ENCODE measurements around the gene DHRS1. TPM values are rescaled to one million over a fixed set of nuclear protein-coding genes. Genes with fewer than 3 reads are reported as not detected.

The DHRS1 gene
- total and polyA plus RNA-seq, 2 experiments from 2014 or later, result 15.0 to 15.4 TPM

DNA sequence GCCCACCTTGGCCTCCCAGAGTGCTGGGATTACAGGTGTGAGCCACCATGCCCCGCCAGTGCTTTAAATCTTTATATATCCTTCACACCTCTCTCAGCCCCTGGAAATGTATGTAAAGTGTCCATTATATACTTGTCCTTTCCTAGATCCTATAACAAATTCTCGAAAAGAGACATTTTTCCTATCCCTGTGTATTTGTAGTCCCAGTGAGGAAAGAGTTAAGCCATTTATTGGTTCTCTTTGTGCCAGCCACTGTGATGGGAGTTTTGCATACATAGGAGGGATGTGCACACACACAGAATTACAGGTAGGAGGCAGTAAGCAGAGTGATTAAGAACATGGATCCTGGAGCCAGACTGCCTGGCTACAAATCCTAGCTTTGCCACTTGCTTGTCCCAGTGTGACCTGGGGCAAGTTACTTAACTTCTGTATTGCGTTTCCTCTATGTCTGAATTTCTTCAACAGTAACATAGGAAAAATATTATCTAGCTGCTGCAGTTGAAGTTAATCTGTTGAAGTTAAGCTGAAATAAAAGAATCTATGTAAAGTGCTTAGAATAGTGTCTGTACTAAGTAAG, 26.1 kb downstream of the DHRS1 start:
- H3K27me3 Mint-ChIP-seq (ENCODE audit: insufficient read depth, low read depth, poor library complexity), result peaks cover 8% of the 10 kb centered on the region
- H3K9me3 Mint-ChIP-seq, result no peaks in the 10 kb centered on the region; the same call in 2 of the 3 replicates
- peaks cover 22% of the 10 kb centered on the region for H3K4me1 Mint-ChIP-seq
- Histone ChIP-seq H3K79me2 (replicated peaks; ENCODE audit: insufficient read depth) (no peaks in the 10 kb centered on the region; the same call in 1 of the 2 replicates), H3K9me2 (ENCODE audit: insufficient read depth) (no peaks in the 10 kb centered on the region), H3K27ac (ENCODE audit: low read depth) (no peak overlapping the region; the same call in 1 of the 2 replicates), H3K4me2 (no peak overlapping the region), H4K20me1 (replicated peaks; ENCODE audit: insufficient read depth) (no peaks in the 10 kb centered on the region; the same call in 1 of the 2 replicates), H3K27me3 (ENCODE audit: insufficient read depth) (no peaks in the 10 kb centered on the region), H3K36me3 (ENCODE audit: insufficient read depth) (no peaks in the 10 kb centered on the region), H3K4me1 (ENCODE audit: insufficient read depth) (peaks cover 16% of the 10 kb centered on the region), H3K4me3 (no peak overlapping the region), H2AFZ (no peak overlapping the region), H3F3A (replicated peaks; ENCODE audit: low read depth) (peaks cover 11% of the 10 kb centered on the region; the same call in 1 of the 2 replicates)
- H3K4me3 Mint-ChIP-seq, result no peak overlapping the region
- H3K36me3 Mint-ChIP-seq (ENCODE audit: low read depth), result no peaks in the 10 kb centered on the region; the same call in 2 of the 3 replicates
- no peak overlapping the region for H3K27ac Mint-ChIP-seq
- ATAC-seq, result no peak
- TF ChIP-seq EZH2phosphoT487 (IDR thresholded peaks at IDR 0.05; ENCODE audit: unreplicated experiment) (no peak), CREB1 (CRISPR knock-in tag; IDR thresholded peaks at IDR 0.05; ENCODE audit: low read depth) (no peak), ZNF331 (CRISPR knock-in tag; IDR thresholded peaks at IDR 0.05; ENCODE audit: low read depth) (no peak), EZH2 (IDR thresholded peaks at IDR 0.05; ENCODE audit: low read depth, unreplicated experiment) (no peak), JUNB (IDR thresholded peaks at IDR 0.05; ENCODE audit: unreplicated experiment) (no peak)
- TF ChIP-seq, protein P1, sequence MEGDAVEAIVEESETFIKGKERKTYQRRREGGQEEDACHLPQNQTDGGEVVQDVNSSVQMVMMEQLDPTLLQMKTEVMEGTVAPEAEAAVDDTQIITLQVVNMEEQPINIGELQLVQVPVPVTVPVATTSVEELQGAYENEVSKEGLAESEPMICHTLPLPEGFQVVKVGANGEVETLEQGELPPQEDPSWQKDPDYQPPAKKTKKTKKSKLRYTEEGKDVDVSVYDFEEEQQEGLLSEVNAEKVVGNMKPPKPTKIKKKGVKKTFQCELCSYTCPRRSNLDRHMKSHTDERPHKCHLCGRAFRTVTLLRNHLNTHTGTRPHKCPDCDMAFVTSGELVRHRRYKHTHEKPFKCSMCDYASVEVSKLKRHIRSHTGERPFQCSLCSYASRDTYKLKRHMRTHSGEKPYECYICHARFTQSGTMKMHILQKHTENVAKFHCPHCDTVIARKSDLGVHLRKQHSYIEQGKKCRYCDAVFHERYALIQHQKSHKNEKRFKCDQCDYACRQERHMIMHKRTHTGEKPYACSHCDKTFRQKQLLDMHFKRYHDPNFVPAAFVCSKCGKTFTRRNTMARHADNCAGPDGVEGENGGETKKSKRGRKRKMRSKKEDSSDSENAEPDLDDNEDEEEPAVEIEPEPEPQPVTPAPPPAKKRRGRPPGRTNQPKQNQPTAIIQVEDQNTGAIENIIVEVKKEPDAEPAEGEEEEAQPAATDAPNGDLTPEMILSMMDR (conservative IDR thresholded peaks at IDR 0.05; ENCODE audit: low read depth in 2 of 2), result 0 out of 4 replicates have a peak, but pooled peaks have one; percentile 4 to 10
- TF ChIP-seq, protein P2, sequence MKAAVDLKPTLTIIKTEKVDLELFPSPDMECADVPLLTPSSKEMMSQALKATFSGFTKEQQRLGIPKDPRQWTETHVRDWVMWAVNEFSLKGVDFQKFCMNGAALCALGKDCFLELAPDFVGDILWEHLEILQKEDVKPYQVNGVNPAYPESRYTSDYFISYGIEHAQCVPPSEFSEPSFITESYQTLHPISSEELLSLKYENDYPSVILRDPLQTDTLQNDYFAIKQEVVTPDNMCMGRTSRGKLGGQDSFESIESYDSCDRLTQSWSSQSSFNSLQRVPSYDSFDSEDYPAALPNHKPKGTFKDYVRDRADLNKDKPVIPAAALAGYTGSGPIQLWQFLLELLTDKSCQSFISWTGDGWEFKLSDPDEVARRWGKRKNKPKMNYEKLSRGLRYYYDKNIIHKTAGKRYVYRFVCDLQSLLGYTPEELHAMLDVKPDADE (IDR thresholded peaks at IDR 0.05), result no peak
- peak; percentile 35 for DNase-seq (ENCODE audit: low spot score)

DNA sequence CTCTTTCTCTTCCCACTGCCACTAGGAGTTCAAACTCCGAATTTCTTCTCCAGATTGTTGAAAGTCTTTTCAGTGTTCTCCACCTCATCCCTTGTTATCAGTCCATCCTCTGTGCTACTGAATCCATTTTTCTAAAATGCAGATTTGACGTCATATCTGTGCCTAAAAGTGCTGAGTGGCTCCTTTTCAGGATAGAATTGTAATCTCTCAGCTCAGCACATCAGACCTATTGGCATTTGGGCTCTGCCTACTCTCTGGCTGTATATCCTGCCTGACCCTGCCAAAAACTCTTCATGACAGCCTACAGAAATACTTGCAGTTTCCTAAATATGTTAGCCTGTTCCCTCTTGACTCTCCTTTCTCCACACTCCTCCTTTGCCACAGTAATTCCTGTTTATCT, 27.1 kb downstream of the DHRS1 start:
- Histone ChIP-seq H3K27ac (ENCODE audit: low read depth) (no peak overlapping the region), H3K27me3 (ENCODE audit: insufficient read depth) (no peaks in the 10 kb centered on the region), H4K20me1 (replicated peaks; ENCODE audit: insufficient read depth) (no peaks in the 10 kb centered on the region), H3K79me2 (replicated peaks; ENCODE audit: insufficient read depth) (no peaks in the 10 kb centered on the region; the same call in 1 of the 2 replicates), H3F3A (replicated peaks; ENCODE audit: low read depth) (peaks cover 11% of the 10 kb centered on the region; the same call in 1 of the 2 replicates), H3K4me2 (peak overlapping the region; percentile 84; the same call in 1 of the 2 replicates), H3K9me2 (ENCODE audit: insufficient read depth) (no peaks in the 10 kb centered on the region), H3K36me3 (ENCODE audit: insufficient read depth) (no peaks in the 10 kb centered on the region), H3K4me3 (no peak overlapping the region), H3K4me1 (ENCODE audit: insufficient read depth) (peaks cover 16% of the 10 kb centered on the region), H2AFZ (no peak overlapping the region)
- DNase-seq (ENCODE audit: low spot score) (no peak), ATAC-seq (no peak)
- H3K9me3 Mint-ChIP-seq, result no peaks in the 10 kb centered on the region; the same call in 2 of the 3 replicates
- no peak for TF ChIP-seq CREB1 (CRISPR knock-in tag; IDR thresholded peaks at IDR 0.05; ENCODE audit: low read depth)
- no peak for TF ChIP-seq ZNF114 (CRISPR knock-in tag; IDR thresholded peaks at IDR 0.05)
- peaks cover 22% of the 10 kb centered on the region for H3K4me1 Mint-ChIP-seq
- H3K36me3 Mint-ChIP-seq (ENCODE audit: low read depth), result no peaks in the 10 kb centered on the region; the same call in 2 of the 3 replicates
- H3K4me3 Mint-ChIP-seq, result peak overlapping the region; percentile 77
- peaks cover 8% of the 10 kb centered on the region for H3K27me3 Mint-ChIP-seq (ENCODE audit: insufficient read depth, low read depth, poor library complexity)
- no peak overlapping the region for H3K27ac Mint-ChIP-seq

All from GM23338 (cell line).